HG03103 (cell line): Measurements from ENCODE around the gene SEC61A2.

Experiments
- ATAC-seq: cut with Tn5 transposase; IDR thresholded peaks from one replicate; pipeline ENCODE4 v1.9.1; 2021; ENCODE audit warnings: low read depth; ENCODE audit not compliant: unreplicated experiment

The SEC61A2 gene

GRCh38 chr10:12195603-12196506, 66.4 kb downstream of the SEC61A2 start, which contains the start of the genes CDC123 and NUDT5:
Gene CDC123, plus strand, starts transcription at chr10:12196188. Its CDS starts 58 bp downstream, at chr10:12196246.
Gene NUDT5, minus strand, starts transcription at chr10:12195891. Its CDS starts 9,600 bp downstream, at chr10:12186291.
- ATAC-seq, result peak; percentile 84

DNA sequence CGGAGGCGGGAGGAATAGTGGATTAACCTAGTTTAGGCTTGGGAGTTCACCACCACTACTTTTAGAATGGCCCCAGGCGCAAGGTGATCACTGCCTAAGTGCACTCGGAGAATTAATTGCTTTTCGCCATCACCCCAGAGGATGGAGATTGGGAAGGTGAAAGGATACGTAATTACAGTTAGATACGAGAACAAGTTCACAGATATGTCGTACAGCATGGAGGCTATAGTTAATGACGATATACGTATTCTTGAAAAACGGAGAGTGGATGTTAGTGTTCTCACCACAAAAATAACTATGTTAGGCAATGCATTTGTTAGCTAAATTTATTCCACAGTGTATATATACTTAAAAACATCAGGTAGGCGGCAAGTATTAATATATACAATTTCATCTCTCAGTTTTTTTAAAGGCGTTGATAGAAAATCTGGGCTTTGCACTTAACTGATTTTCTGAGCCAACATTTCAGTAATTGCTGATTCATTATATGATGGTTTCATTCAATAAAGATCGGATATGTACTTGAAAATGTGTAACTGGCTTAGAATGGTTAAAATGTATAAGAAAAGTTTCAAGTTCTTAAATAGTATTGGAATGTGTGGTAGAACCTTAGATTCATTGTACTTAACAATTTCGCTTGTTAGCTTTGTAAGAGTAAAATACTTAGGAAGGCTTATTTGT, 67.2 kb downstream of the SEC61A2 start:
- no peak for ATAC-seq

DNA sequence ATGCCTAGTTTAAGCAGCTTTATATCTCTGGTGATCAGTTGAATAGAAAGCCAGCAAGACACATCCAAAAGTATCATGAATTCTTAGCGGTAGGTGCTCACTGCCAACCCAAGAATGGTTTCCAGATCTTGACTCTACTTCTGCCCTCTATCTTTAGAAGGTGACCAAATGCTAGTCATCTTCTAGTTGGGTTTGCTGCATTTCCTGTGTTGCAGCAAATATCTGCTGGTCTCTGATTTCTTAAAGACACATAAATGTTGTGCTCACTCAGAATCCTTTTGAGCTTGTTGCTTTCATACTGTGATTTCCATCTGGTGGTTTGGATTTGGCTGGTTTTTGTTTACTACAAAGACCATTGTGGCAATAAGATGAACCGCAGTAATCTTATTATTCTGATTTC, 68.7 kb downstream of the SEC61A2 start:
- no peak for ATAC-seq

DNA sequence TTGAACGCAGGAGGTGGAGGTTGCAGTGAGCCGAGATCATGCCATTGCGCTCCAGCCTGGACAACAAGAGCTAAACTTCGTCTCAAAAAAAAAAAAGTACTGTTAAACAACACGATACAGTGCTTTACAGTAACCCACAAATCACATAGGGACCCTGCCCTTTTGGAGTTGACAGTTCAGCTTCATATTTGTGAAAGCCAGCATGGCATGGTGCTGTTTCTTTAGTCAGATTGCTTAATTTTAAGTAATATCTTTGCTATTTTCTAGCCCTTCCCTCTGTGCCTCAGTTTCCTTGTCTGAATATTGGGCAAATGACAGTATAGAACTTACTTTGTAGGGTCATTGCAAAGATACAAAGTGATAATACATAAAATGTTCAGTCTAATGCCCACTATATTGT, 71.4 kb downstream of the SEC61A2 start:
- ATAC-seq, result no peak

GRCh38 chr10:12201543-12201942, 72.1 kb downstream of the SEC61A2 start:
- no peak for ATAC-seq

DNA sequence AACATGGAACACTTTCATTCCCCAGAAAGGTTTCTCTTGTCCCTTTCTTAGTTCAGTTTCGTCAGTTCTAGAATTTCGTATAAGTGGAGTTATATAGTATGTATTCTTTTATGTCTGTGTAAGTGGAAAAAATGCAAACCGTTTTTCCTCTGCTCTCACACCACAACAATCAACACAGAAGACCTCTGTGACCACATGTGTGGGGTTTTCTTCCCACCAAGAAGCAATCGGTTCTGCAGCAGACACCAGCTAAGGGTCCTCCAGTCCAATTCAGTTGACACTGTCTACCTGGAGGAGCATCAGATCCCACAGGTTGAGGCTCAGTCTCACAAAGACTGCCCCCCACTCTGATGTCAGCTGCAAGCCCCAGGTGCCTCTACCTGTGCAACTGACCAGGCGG, 72.7 kb downstream of the SEC61A2 start:
- no peak for ATAC-seq

GRCh38 chr10:12205082-12205481, 75.6 kb downstream of the SEC61A2 start:
- ATAC-seq, result no peak

GRCh38 chr10:12207114-12207513, 77.6 kb downstream of the SEC61A2 start:
- no peak for ATAC-seq

GRCh38 chr10:12208460-12208859, 79.0 kb downstream of the SEC61A2 start:
- ATAC-seq, result no peak

DNA sequence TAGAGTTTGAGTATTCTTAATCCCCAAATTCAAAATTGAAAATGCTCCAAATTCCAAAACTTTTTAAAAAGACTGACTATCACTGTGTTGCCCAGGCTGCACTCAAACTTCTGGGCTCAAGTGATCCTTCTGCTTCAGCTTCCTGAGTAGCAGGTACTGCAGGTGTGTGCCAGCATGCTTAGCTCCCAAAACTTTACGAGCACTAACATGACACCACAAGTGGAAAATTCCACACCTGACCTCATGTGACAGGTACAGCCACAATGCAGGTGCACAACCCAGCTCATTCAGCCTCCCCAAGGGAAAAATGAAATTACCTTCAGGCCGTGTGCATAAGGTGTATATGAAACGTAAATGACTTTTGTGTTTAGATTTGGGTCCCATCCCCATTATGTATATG, 83.0 kb downstream of the SEC61A2 start:
- no peak for ATAC-seq

DNA sequence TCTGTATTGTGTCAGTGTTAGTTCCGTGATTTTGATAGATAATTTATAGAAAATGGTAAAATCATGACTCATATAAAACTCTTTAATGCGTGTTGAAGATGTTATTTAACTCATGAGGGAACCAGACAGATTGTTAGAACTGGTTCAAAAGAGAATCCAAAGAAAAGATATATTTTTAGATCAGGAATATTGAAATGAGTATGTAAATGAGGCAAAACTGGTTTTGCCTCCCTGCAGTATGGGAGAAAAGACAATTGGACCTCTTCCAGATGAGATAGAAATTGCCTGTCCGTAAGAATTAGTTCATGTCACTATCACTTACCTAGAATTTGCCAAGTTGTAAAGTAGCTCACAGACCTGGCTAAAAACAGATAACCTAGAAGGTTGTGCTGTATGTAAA, 84.1 kb downstream of the SEC61A2 start:
- ATAC-seq, result no peak

- no peak for ATAC-seq
These were observed 84.6 kb downstream of the SEC61A2 start for GRCh38 chr10:12214093-12214492.

DNA sequence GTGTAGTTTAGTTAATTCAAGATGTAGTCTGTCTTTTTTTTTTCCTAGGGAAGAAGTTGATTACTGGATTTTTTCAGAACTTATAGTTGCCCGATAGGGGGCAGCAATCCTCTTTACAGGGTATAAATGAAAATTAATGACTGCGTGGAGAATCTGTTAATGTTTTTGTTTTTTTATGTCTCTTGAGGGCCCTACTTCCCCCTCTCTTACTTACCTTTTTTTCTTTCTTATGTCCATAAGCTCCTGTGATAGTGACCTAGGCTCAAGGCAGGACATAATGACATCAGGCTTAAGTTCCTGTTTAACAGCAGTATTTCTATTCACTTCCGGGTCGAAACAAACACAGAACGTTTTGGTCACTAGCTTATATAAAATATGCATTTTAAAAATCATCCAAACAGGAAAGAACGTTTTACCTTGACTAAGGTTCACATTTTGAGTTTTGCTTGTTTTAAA, 85.3 kb downstream of the SEC61A2 start:
- ATAC-seq, result no peak
